IMR-90 (cell line): Measurements from ENCODE around the gene PCCA. TPM values are rescaled to one million over a fixed set of nuclear protein-coding genes. Genes with fewer than 3 reads are reported as not detected.

ENCODE experiments used
- ATAC-seq: fragments of 200-7000 bp; cut with Tn5 transposase; 2 replicates; pipeline ENCODE4 v1.9.1; 2020; ENCODE audit warnings: low read depth, mild to moderate bottlenecking, moderate library complexity
- BruUV-seq: library from RNA; stranded (reverse); fragments of 400-500 nt; replicated peaks from 2 replicates; lab custom pipeline; 2021; lab: Mats Ljungman, UMichigan
- CTCF ChIA-PET: fragments of 300-600 bp; formaldehyde crosslinking; extraction: SDS; loops from one replicate; lab custom pipeline; 2021; ENCODE audit warnings: antibody characterized with exemption; lab: Yijun Ruan, JAX
- POLR2A ChIA-PET: fragments of 300-600 bp; sonication (Branson Sonifier 250); formaldehyde crosslinking; loops from one replicate; lab custom pipeline; 2022; ENCODE audit warnings: antibody characterized with exemption; ENCODE audit not compliant: unreplicated experiment; lab: Charles Lee
- DNase-seq: peaks from one replicate; pipeline ENCODE4 v3.0.0; 2013
- H2AFZ ChIP-seq: replicated peaks from 2 replicates; pipeline ENCODE3; 2013; ENCODE audit warnings: low read length, mild to moderate bottlenecking; ENCODE audit not compliant: poor library complexity
- H2AK5ac ChIP-seq: 2 replicates; pipeline ENCODE4 v1.6.1; 2013; ENCODE audit warnings: low read depth, low read length, inconsistent platforms
- H2AK9ac ChIP-seq: replicated peaks from 2 replicates; pipeline ENCODE3; 2013; ENCODE audit warnings: mild to moderate bottlenecking, low read depth, low read length, moderate library complexity; ENCODE audit not compliant: poor library complexity
- H2BK120ac ChIP-seq: 2 replicates; pipeline ENCODE4 v1.6.1; 2013; ENCODE audit warnings: low read depth, low read length, inconsistent platforms
- H2BK15ac ChIP-seq: 3 replicates; pipeline ENCODE4 v1.6.1; 2013; ENCODE audit warnings: low read depth, low read length, inconsistent platforms
- H2BK20ac ChIP-seq: 2 replicates; pipeline ENCODE4 v1.6.1; 2013; ENCODE audit warnings: low read depth, mild to moderate bottlenecking, inconsistent platforms, low read length, moderate library complexity
- H2BK5ac ChIP-seq: 2 replicates; pipeline ENCODE4 v1.6.1; 2013; ENCODE audit warnings: mild to moderate bottlenecking, low read depth, low read length, inconsistent platforms; ENCODE audit not compliant: poor library complexity, severe bottlenecking
- H3K14ac ChIP-seq: replicated peaks from 2 replicates; pipeline ENCODE4 v1.6.1; 2013; ENCODE audit warnings: low read depth, low read length, inconsistent platforms
- H3K18ac ChIP-seq: 2 replicates; pipeline ENCODE4 v1.6.1; 2013; ENCODE audit warnings: low read depth, low read length, control low read depth
- H3K23ac ChIP-seq: 2 replicates; pipeline ENCODE4 v1.6.1; 2013; ENCODE audit warnings: low read depth, low read length, inconsistent platforms
- H3K27ac ChIP-seq: 2 replicates; pipeline ENCODE4 v1.5.1; 2013; ENCODE audit warnings: mild to moderate bottlenecking, control low read depth, low read length; ENCODE audit not compliant: insufficient read depth
- H3K27me3 ChIP-seq: 2 replicates; pipeline ENCODE4 v1.6.1; 2013; ENCODE audit warnings: low read length; ENCODE audit not compliant: control insufficient read depth, insufficient read depth
- H3K36me3 ChIP-seq: 2 replicates; pipeline ENCODE4 v1.6.1; 2013; ENCODE audit warnings: low read length, mixed read lengths; ENCODE audit not compliant: control insufficient read depth, insufficient read depth
- H3K4ac ChIP-seq: 2 replicates; pipeline ENCODE4 v1.6.1; 2013; ENCODE audit warnings: low read depth, low read length, inconsistent platforms
- H3K4me1 ChIP-seq: 2 replicates; pipeline ENCODE4 v1.6.1; 2013; ENCODE audit warnings: low read length, mixed read lengths; ENCODE audit not compliant: control insufficient read depth, insufficient read depth
- H3K4me2 ChIP-seq: 2 replicates; pipeline ENCODE4 v1.6.1; 2013; ENCODE audit warnings: low read depth, mild to moderate bottlenecking, control low read depth, low read length, moderate library complexity
- H3K4me3 ChIP-seq: 2 replicates; pipeline ENCODE4 v1.5.1; 2013; ENCODE audit warnings: low read depth, mild to moderate bottlenecking, control low read depth, low read length, moderate library complexity; ENCODE audit not compliant: insufficient read depth
- H3K56ac ChIP-seq: 2 replicates; pipeline ENCODE4 v1.6.1; 2013; ENCODE audit warnings: low read length, inconsistent platforms; ENCODE audit not compliant: insufficient read depth; ENCODE audit errors: extremely low read depth
- H3K79me1 ChIP-seq, 2 experiments: 2 replicates each; pipeline ENCODE4 v1.6.1; 2013; ENCODE audit warnings: low read length in 2 of 2, inconsistent platforms in 1 of 2, low read depth in 1 of 2
- H3K9ac ChIP-seq: 2 replicates; pipeline ENCODE4 v1.6.1; 2013; ENCODE audit warnings: low read depth, low read length, control low read depth
- H3K9me1 ChIP-seq: 2 replicates; pipeline ENCODE4 v1.6.1; 2013; ENCODE audit warnings: low read length, inconsistent platforms; ENCODE audit not compliant: insufficient read depth
- H3K9me3 ChIP-seq: 2 replicates; pipeline ENCODE4 v1.6.1; 2013; ENCODE audit warnings: low read length; ENCODE audit not compliant: control insufficient read depth, insufficient read depth
- H4K20me1 ChIP-seq: 2 replicates; pipeline ENCODE4 v1.6.1; 2013; ENCODE audit warnings: low read length, inconsistent platforms; ENCODE audit not compliant: insufficient read depth
- H4K5ac ChIP-seq: 2 replicates; pipeline ENCODE4 v1.6.1; 2013; ENCODE audit warnings: mild to moderate bottlenecking, low read depth, low read length, control low read depth
- H4K8ac ChIP-seq, 2 experiments: 2 replicates each; pipeline ENCODE4 v1.6.1; 2013; ENCODE audit warnings: low read depth in 2 of 2, low read length in 2 of 2, control low read depth in 1 of 2, inconsistent platforms in 1 of 2
- H4K91ac ChIP-seq: 2 replicates; pipeline ENCODE4 v1.6.1; 2013; ENCODE audit warnings: low read depth, low read length, inconsistent platforms; ENCODE audit not compliant: insufficient read depth
- FOS ChIP-seq: fragments of 150-350 bp; IDR thresholded peaks from 2 replicates; pipeline ENCODE4 v1.6.1; 2016; ENCODE audit warnings: low read depth, low read length
- MAFK ChIP-seq: IDR thresholded peaks from 2 replicates; pipeline ENCODE4 v1.6.1; 2012; ENCODE audit warnings: low read depth, low read length, improper control_type of control experiment
- RAD21 ChIP-seq: IDR thresholded peaks from 2 replicates; pipeline ENCODE4 v1.6.1; 2012; ENCODE audit warnings: low read length, improper control_type of control experiment
- WGBS, 2 experiments: methylation state at CpG; one replicate each; pipeline versions ENCODE4 v1.1.5 to v1.1.7; 2013; ENCODE audit warnings: missing lambda C conversion rate in 2 of 2; ENCODE audit not compliant: insufficient read length in 1 of 2; ENCODE audit errors: extremely low coverage in 2 of 2; 5-methylcytosine and 5-hydroxymethylcytosine counted together
- dilution Hi-C: fragments of 300-500 bp; cut with HindIII; formaldehyde crosslinking; loops from one replicate; pipeline ENCODE4 v1.14.3; 2018; ENCODE audit warnings: low sequenced_read_pairs; ENCODE audit not compliant: unreplicated experiment
- in situ Hi-C: fragments of 300-500 bp; cut with MboI; formaldehyde crosslinking; loops from 3 replicates; pipeline ENCODE4 v1.14.3; 2019; ENCODE audit warnings: low sequenced_read_pairs, inconsistent platforms, mixed read lengths
- intact Hi-C: fragments of 100-400 bp; cut with micrococcal nuclease; formaldehyde crosslinking; loops from 2 replicates; pipeline ENCODE4 v1.10.0; 2022
- polyA plus RNA-seq, 3 experiments: library from polyadenylated mRNA; depleted of rRNA; stranded (reverse); fragments of >200 nt; gene quantifications; 2 replicates each; pipeline ENCODE4 v1.2.3, GENCODE V29; 2012; ENCODE audit warnings: low replicate concordance in 1 of 3
- total RNA-seq: library from RNA; depleted of rRNA; stranded (reverse); fragments of >200 nt; gene quantifications from 2 replicates; pipeline ENCODE4 v1.2.3, GENCODE V29; 2012

PCCA gene
- total and polyA plus RNA-seq, 2 of the 4 experiments (the other 2 are of a cell fraction): 7.6 to 24.0 TPM

DNA sequence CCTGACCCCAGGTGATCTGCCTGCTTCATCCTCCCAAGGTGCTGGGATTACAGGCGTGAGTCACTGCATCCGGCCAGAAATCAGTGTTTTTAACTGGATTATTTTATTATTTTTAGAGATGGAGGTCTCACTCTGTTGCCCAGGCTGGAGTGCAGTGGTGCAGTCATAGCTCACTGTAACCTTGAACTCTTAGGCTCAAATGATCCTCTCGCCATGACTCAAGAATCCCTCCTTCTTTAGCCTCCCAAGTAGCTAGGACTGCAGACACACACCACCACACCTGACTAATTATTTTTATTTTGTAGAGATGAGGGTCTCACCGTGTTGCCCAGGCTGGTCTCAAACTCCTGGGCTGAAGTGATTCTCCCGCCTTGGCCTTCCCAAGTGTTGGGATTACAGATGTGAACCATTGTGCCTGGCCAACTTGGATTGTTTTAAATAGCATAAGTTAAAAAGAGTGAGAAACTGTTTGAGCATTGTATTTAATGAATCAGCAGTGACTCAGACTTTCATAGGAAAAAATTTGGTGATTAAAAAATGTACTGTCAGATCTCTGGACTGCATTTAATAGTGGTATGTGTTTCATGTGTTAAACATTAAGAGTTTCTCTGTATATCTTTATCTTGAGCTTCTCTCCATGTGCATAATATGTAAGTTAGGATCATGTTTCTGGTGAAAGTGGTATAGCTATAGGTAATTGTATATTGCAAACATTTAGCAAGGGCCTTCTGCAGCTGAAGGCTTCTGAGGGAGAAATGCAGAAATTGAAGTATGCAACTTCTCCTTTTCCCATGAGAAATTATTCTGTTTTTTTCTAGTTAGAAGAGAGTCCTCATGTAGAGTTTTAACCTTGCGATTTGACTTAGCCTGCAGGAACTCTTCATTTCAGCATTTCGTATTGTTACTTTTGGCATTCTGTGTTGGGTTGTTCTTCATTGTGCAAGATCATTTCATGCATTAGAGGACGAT lies 121.2 kb downstream of the PCCA start:
- H2BK120ac ChIP-seq: peak overlapping the region; percentile 85
- H2BK5ac ChIP-seq: peak overlapping the region; percentile 80
- peak overlapping the region; percentile 81; the same call in 1 of the 2 replicates for H3K14ac ChIP-seq
- peaks cover 14% of the 10 kb centered on the region; the same call in 1 of the 2 replicates for H3K4me1 ChIP-seq
- intact Hi-C loops: loop anchor here (5.0 kb wide), 1 partner anchor 48 kb away; no protein-coding TSS in a partner anchor
- peak overlapping the region; percentile 75 for H4K91ac ChIP-seq
- H3K23ac ChIP-seq: no peak overlapping the region
- BruUV-seq: no TSS peak
- H2AK5ac ChIP-seq: peak overlapping the region; percentile 80; the same call in 1 of the 2 replicates
- ATAC-seq: peak; percentile 42
- TF ChIP-seq RAD21: no peak
- TF ChIP-seq FOS: peak; percentile 69
- TF ChIP-seq MAFK: 0 out of 2 replicates have a peak, but pooled peaks have one; percentile 2
- H3K27me3 ChIP-seq: no peaks in the 10 kb centered on the region
- H2BK15ac ChIP-seq: peak overlapping the region; percentile 87; the same call in 1 of the 3 replicates
- in situ Hi-C loops: no loop called here
- H4K5ac ChIP-seq: 0 out of 2 replicates have a peak overlapping the region, but pooled peaks have one; percentile 47
- H3K4ac ChIP-seq: peak overlapping the region; percentile 86
- no peak overlapping the region for H3K4me3 ChIP-seq
- no peaks in the 10 kb centered on the region for H3K36me3 ChIP-seq
- dilution Hi-C loops: no loop called here
- H3K9me3 ChIP-seq: no peaks in the 10 kb centered on the region
- H2BK20ac ChIP-seq: peak overlapping the region; percentile 91
- H2AK9ac ChIP-seq: no peak overlapping the region
- no peaks in the 10 kb centered on the region; the same call in none of the 2 replicates for H3K9me1 ChIP-seq
- no peak overlapping the region for H3K9ac ChIP-seq
- peak overlapping the region; percentile 55; the same call in 1 of the 2 replicates for H3K27ac ChIP-seq
- 0 out of 2 replicates have a peak overlapping the region, but pooled peaks have one; percentile 35 for H3K56ac ChIP-seq
- no peak overlapping the region for H2AFZ ChIP-seq
- H3K79me1 ChIP-seq: peaks cover 3 to 30% of the 10 kb centered on the region in 2 experiments; a peak in 3 of 4 replicates
- peak; percentile 82 for DNase-seq
- H4K8ac ChIP-seq: peak overlapping the region; percentile 10 to 48; a peak in 2 of 4 replicates
- peak overlapping the region; percentile 39; the same call in 1 of the 2 replicates for H3K4me2 ChIP-seq
- ChIA-PET POLR2A (no interaction called here), CTCF (no interaction called here)
- WGBS, 2 experiments: no CpG with 5 or more reads among the region's 8 CpGs
- peak overlapping the region; percentile 95; the same call in 1 of the 2 replicates for H3K18ac ChIP-seq
- H4K20me1 ChIP-seq: no peaks in the 10 kb centered on the region; the same call in 1 of the 2 replicates
